HepG2 (cell line): ENCODE measurements around the gene PHKG2. TPM values are rescaled to one million over a fixed set of nuclear protein-coding genes. Genes with fewer than 3 reads are reported as not detected.

Experiments
- CEBPB ChIP-seq: IDR thresholded peaks from 2 replicates; pipeline ENCODE4 v1.6.1; 2011; ENCODE audit warnings: low read depth, low read length, improper control_type of control experiment, borderline replicate concordance
- CHD2 ChIP-seq: IDR thresholded peaks from 2 replicates; pipeline ENCODE4 v1.6.1; 2011; ENCODE audit warnings: low read depth, low read length, improper control_type of control experiment
- CSRNP1 ChIP-seq: sonication (generic); formaldehyde crosslinking; IDR thresholded peaks from 2 replicates; pipeline ENCODE4 v1.8.1; 2023; ENCODE audit warnings: mild to moderate bottlenecking, missing genetic modification reagents
- GLMP ChIP-seq: sonication (generic); formaldehyde crosslinking; IDR thresholded peaks from 2 replicates; pipeline ENCODE4 v1.9.0; 2021; ENCODE audit warnings: missing genetic modification reagents, mild to moderate bottlenecking, borderline replicate concordance
- GRHL1 ChIP-seq: sonication (generic); formaldehyde crosslinking; conservative IDR thresholded peaks from 2 replicates; pipeline ENCODE4 v1.8.0; 2022; ENCODE audit warnings: missing genetic modification reagents
- HDAC6 ChIP-seq: fragments of 200-600 bp; sonication (generic); IDR thresholded peaks from 2 replicates; pipeline ENCODE4 v1.7.0; 2017; ENCODE audit warnings: mild to moderate bottlenecking, antibody characterized with exemption, low read length, low read depth
- KAT2B ChIP-seq: fragments of 150-350 bp; IDR thresholded peaks from 2 replicates; pipeline ENCODE4 v1.6.1; 2014; ENCODE audit warnings: low read depth, low read length, borderline replicate concordance
- MTA3 ChIP-seq: sonication (generic); formaldehyde crosslinking; IDR thresholded peaks from 2 replicates; pipeline ENCODE4 v1.4.0; 2020; ENCODE audit warnings: missing genetic modification reagents
- PATZ1 ChIP-seq: sonication (generic); formaldehyde crosslinking; IDR thresholded peaks from 2 replicates; pipeline ENCODE4 v1.4.0; 2020; ENCODE audit warnings: missing genetic modification reagents
- PAWR ChIP-seq: sonication (generic); formaldehyde crosslinking; IDR thresholded peaks from 2 replicates; pipeline ENCODE4 v1.4.0; 2020; ENCODE audit warnings: missing genetic modification reagents, mild to moderate bottlenecking, borderline replicate concordance
- SP4 ChIP-seq: sonication (generic); formaldehyde crosslinking; IDR thresholded peaks from 2 replicates; pipeline ENCODE4 v1.8.1; 2023; ENCODE audit warnings: mild to moderate bottlenecking, missing genetic modification reagents
- SP5 ChIP-seq: IDR thresholded peaks from 2 replicates; pipeline ENCODE4 v1.6.1; 2016; ENCODE audit warnings: low read depth, borderline replicate concordance
- STAG1 ChIP-seq: sonication (generic); formaldehyde crosslinking; IDR thresholded peaks from 2 replicates; pipeline ENCODE4 v1.4.0; 2020; ENCODE audit warnings: missing genetic modification reagents
- USF2 ChIP-seq, 2 experiments: sonication (generic) in 1 of 2; formaldehyde crosslinking in 1 of 2; IDR thresholded peaks; 2 replicates each; pipeline versions ENCODE4 v1.5.1 to v1.6.1; 2011 to 2020; ENCODE audit warnings: borderline replicate concordance in 1 of 2, low read depth in 1 of 2, low read length in 1 of 2, mild to moderate bottlenecking in 1 of 2, missing genetic modification reagents in 1 of 2, moderate library complexity in 1 of 2
- ZNF333 ChIP-seq: sonication (generic); formaldehyde crosslinking; IDR thresholded peaks from 2 replicates; pipeline ENCODE4 v1.4.0; 2020; ENCODE audit warnings: mild to moderate bottlenecking, missing genetic modification reagents, borderline replicate concordance
- ZNF343 ChIP-seq: sonication (generic); formaldehyde crosslinking; IDR thresholded peaks from 2 replicates; pipeline ENCODE4 v1.4.0; 2020; ENCODE audit warnings: mild to moderate bottlenecking, missing genetic modification reagents
- ZNF350 ChIP-seq: sonication (generic); formaldehyde crosslinking; IDR thresholded peaks from 2 replicates; pipeline ENCODE4 v1.4.0; 2020; ENCODE audit warnings: mild to moderate bottlenecking, low read depth, missing genetic modification reagents, borderline replicate concordance
- ZNF484 ChIP-seq: sonication (generic); formaldehyde crosslinking; IDR thresholded peaks from 2 replicates; pipeline ENCODE4 v1.5.1; 2020; ENCODE audit warnings: mild to moderate bottlenecking, low read depth, missing genetic modification reagents, borderline replicate concordance
- ZNF761 ChIP-seq: sonication (generic); formaldehyde crosslinking; conservative IDR thresholded peaks from 2 replicates; pipeline ENCODE4 v1.4.0; 2020; ENCODE audit warnings: mild to moderate bottlenecking, missing genetic modification reagents
- polyA plus RNA-seq, 8 experiments: library from polyadenylated mRNA; depleted of rRNA in 3 of 8; stranded (reverse) in 7 of 8; unstranded in 1 of 8; fragments of >200 nt; fragmentation: Illumina TruSeq in 4 of 8; extraction: Trizol in 4 of 8; gene quantifications; 2 replicates each; pipeline versions ENCODE4 v1.2.1 to v1.2.3, GENCODE V29; 2011 to 2016; ENCODE audit warnings: low read depth in 4 of 8, missing spikeins in 1 of 8, mixed read lengths in 1 of 8; ENCODE audit not compliant: insufficient read depth in 1 of 8
- total RNA-seq, 5 experiments: library from RNA; depleted of rRNA; stranded (reverse); fragments of >200 nt; fragmentation: Illumina TruSeq; extraction: Trizol; gene quantifications; 2 replicates each; pipeline ENCODE4 v1.2.3, GENCODE V29; 2016; ENCODE audit warnings: low read depth in 1 of 5

PHKG2 gene
- total and polyA plus RNA-seq, 2 of the 13 experiments (the other 11 are each of a cell fraction or from before 2014, with no cell fraction given) = 37.4 to 42.1 TPM

DNA sequence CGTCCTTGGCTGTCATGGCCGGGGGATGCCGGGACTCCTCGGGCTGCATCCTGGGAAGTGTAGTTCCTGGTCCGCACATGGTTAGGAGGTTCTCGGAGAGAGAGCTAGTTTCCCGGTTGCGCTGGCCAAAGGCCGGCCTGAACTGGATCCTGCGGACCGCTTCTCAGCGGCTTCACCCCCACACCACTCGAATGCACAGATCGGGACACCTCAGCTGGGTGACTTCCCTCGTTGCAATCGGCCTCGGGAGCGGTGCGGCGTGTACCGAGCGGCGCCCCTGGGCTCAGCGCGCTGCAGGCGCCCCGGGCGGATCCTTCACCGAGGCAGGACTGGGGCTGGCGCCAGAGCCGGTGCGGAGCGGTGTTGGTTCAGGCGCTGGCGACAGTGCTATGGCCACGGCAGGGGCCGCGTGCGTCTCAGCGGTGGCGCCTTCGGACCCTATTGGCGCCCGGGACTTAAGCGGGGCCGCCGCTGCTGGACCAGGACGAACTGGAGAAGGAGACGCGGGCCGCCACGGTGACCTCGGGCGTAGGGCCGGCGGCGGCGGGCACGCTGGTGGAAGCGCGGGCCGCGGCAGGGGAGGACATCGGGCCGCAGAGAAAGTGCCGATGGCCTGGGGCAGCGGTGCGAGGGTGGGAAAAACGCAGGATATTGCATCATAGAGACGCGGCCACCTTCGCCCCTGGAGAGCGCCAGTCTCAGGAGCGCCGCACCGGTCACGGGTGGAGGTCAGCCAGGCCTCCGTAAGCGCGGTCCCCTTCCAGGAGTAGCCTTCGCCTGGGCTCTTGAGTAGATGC, 27.4 kb downstream of the PHKG2 start (continued):
- TF ChIP-seq KAT2B (no peak), PATZ1 (CRISPR knock-in tag) (peak; percentile 51), ZNF484 (0 out of 2 replicates have a peak, but pooled peaks have one; percentile 36), ZNF350 (peak; percentile 83; the same call in 1 of the 2 replicates), STAG1 (no peak), GRHL1 (CRISPR knock-in tag) (no peak), CHD2 (no peak), PAWR (CRISPR knock-in tag) (peak; percentile 47; the same call in 1 of the 2 replicates), ZNF761 (CRISPR knock-in tag) (peak; percentile 93), HDAC6 (no peak), SP4 (CRISPR knock-in tag) (peak; percentile 79), GLMP (CRISPR knock-in tag) (0 out of 2 replicates have a peak, but pooled peaks have one; percentile 81), CEBPB (peak; percentile 96), MTA3 (CRISPR knock-in tag) (no peak), CSRNP1 (CRISPR knock-in tag) (peak; percentile 88), ZNF343 (CRISPR knock-in tag) (peak; percentile 94), ZNF333 (CRISPR knock-in tag) (peak; percentile 25; the same call in 1 of the 2 replicates), USF2 (IDR thresholded peaks at IDR 0.05; ENCODE audit: low read depth, low read length) (no peak), USF2 (CRISPR knock-in tag; IDR thresholded peaks at IDR 0.05; ENCODE audit: borderline replicate concordance) (peak; percentile 65; the same call in 1 of the 2 replicates), SP5 (CRISPR knock-in tag) (no peak; the same call in 1 of the 2 replicates)
